IMR-90 (cell line): ENCODE data around the gene ATG7. TPM values are rescaled to one million over a fixed set of nuclear protein-coding genes. Genes with fewer than 3 reads are reported as not detected.

Source experiments
- ATAC-seq: fragments of 200-7000 bp; cut with Tn5 transposase; 2 replicates; pipeline ENCODE4 v1.9.1; 2020; ENCODE audit warnings: low read depth, mild to moderate bottlenecking, moderate library complexity
- BruUV-seq: library from RNA; stranded (reverse); fragments of 400-500 nt; replicated peaks from 2 replicates; lab custom pipeline; 2021; lab: Mats Ljungman, UMichigan
- CTCF ChIA-PET: fragments of 300-600 bp; formaldehyde crosslinking; extraction: SDS; loops from one replicate; lab custom pipeline; 2021; ENCODE audit warnings: antibody characterized with exemption; lab: Yijun Ruan, JAX
- POLR2A ChIA-PET: fragments of 300-600 bp; sonication (Branson Sonifier 250); formaldehyde crosslinking; loops from one replicate; lab custom pipeline; 2022; ENCODE audit warnings: antibody characterized with exemption; ENCODE audit not compliant: unreplicated experiment; lab: Charles Lee
- DNase-seq: peaks from one replicate; pipeline ENCODE4 v3.0.0; 2013
- H2AFZ ChIP-seq: replicated peaks from 2 replicates; pipeline ENCODE3; 2013; ENCODE audit warnings: low read length, mild to moderate bottlenecking; ENCODE audit not compliant: poor library complexity
- H2AK5ac ChIP-seq: 2 replicates; pipeline ENCODE4 v1.6.1; 2013; ENCODE audit warnings: low read depth, low read length, inconsistent platforms
- H2AK9ac ChIP-seq: replicated peaks from 2 replicates; pipeline ENCODE3; 2013; ENCODE audit warnings: mild to moderate bottlenecking, low read depth, low read length, moderate library complexity; ENCODE audit not compliant: poor library complexity
- H2BK120ac ChIP-seq: 2 replicates; pipeline ENCODE4 v1.6.1; 2013; ENCODE audit warnings: low read depth, low read length, inconsistent platforms
- H2BK15ac ChIP-seq: 3 replicates; pipeline ENCODE4 v1.6.1; 2013; ENCODE audit warnings: low read depth, low read length, inconsistent platforms
- H2BK20ac ChIP-seq: 2 replicates; pipeline ENCODE4 v1.6.1; 2013; ENCODE audit warnings: low read depth, mild to moderate bottlenecking, inconsistent platforms, low read length, moderate library complexity
- H2BK5ac ChIP-seq: 2 replicates; pipeline ENCODE4 v1.6.1; 2013; ENCODE audit warnings: mild to moderate bottlenecking, low read depth, low read length, inconsistent platforms; ENCODE audit not compliant: poor library complexity, severe bottlenecking
- H3K14ac ChIP-seq: replicated peaks from 2 replicates; pipeline ENCODE4 v1.6.1; 2013; ENCODE audit warnings: low read depth, low read length, inconsistent platforms
- H3K18ac ChIP-seq: 2 replicates; pipeline ENCODE4 v1.6.1; 2013; ENCODE audit warnings: low read depth, low read length, control low read depth
- H3K23ac ChIP-seq: 2 replicates; pipeline ENCODE4 v1.6.1; 2013; ENCODE audit warnings: low read depth, low read length, inconsistent platforms
- H3K27ac ChIP-seq: 2 replicates; pipeline ENCODE4 v1.5.1; 2013; ENCODE audit warnings: mild to moderate bottlenecking, control low read depth, low read length; ENCODE audit not compliant: insufficient read depth
- H3K27me3 ChIP-seq: 2 replicates; pipeline ENCODE4 v1.6.1; 2013; ENCODE audit warnings: low read length; ENCODE audit not compliant: control insufficient read depth, insufficient read depth
- H3K36me3 ChIP-seq: 2 replicates; pipeline ENCODE4 v1.6.1; 2013; ENCODE audit warnings: low read length, mixed read lengths; ENCODE audit not compliant: control insufficient read depth, insufficient read depth
- H3K4ac ChIP-seq: 2 replicates; pipeline ENCODE4 v1.6.1; 2013; ENCODE audit warnings: low read depth, low read length, inconsistent platforms
- H3K4me1 ChIP-seq: 2 replicates; pipeline ENCODE4 v1.6.1; 2013; ENCODE audit warnings: low read length, mixed read lengths; ENCODE audit not compliant: control insufficient read depth, insufficient read depth
- H3K4me2 ChIP-seq: 2 replicates; pipeline ENCODE4 v1.6.1; 2013; ENCODE audit warnings: low read depth, mild to moderate bottlenecking, control low read depth, low read length, moderate library complexity
- H3K4me3 ChIP-seq: 2 replicates; pipeline ENCODE4 v1.5.1; 2013; ENCODE audit warnings: low read depth, mild to moderate bottlenecking, control low read depth, low read length, moderate library complexity; ENCODE audit not compliant: insufficient read depth
- H3K56ac ChIP-seq: 2 replicates; pipeline ENCODE4 v1.6.1; 2013; ENCODE audit warnings: low read length, inconsistent platforms; ENCODE audit not compliant: insufficient read depth; ENCODE audit errors: extremely low read depth
- H3K79me1 ChIP-seq, 2 experiments: 2 replicates each; pipeline ENCODE4 v1.6.1; 2013; ENCODE audit warnings: low read length in 2 of 2, inconsistent platforms in 1 of 2, low read depth in 1 of 2
- H3K9ac ChIP-seq: 2 replicates; pipeline ENCODE4 v1.6.1; 2013; ENCODE audit warnings: low read depth, low read length, control low read depth
- H3K9me1 ChIP-seq: 2 replicates; pipeline ENCODE4 v1.6.1; 2013; ENCODE audit warnings: low read length, inconsistent platforms; ENCODE audit not compliant: insufficient read depth
- H3K9me3 ChIP-seq: 2 replicates; pipeline ENCODE4 v1.6.1; 2013; ENCODE audit warnings: low read length; ENCODE audit not compliant: control insufficient read depth, insufficient read depth
- H4K20me1 ChIP-seq: 2 replicates; pipeline ENCODE4 v1.6.1; 2013; ENCODE audit warnings: low read length, inconsistent platforms; ENCODE audit not compliant: insufficient read depth
- H4K5ac ChIP-seq: 2 replicates; pipeline ENCODE4 v1.6.1; 2013; ENCODE audit warnings: mild to moderate bottlenecking, low read depth, low read length, control low read depth
- H4K8ac ChIP-seq, 2 experiments: 2 replicates each; pipeline ENCODE4 v1.6.1; 2013; ENCODE audit warnings: low read depth in 2 of 2, low read length in 2 of 2, control low read depth in 1 of 2, inconsistent platforms in 1 of 2
- H4K91ac ChIP-seq: 2 replicates; pipeline ENCODE4 v1.6.1; 2013; ENCODE audit warnings: low read depth, low read length, inconsistent platforms; ENCODE audit not compliant: insufficient read depth
- BHLHE40 ChIP-seq: fragments of 150-350 bp; IDR thresholded peaks from 2 replicates; pipeline ENCODE4 v1.6.1; 2016; ENCODE audit warnings: mild to moderate bottlenecking, low read depth, low read length
- MXI1 ChIP-seq: IDR thresholded peaks from 2 replicates; pipeline ENCODE4 v1.6.1; 2012; ENCODE audit warnings: low read depth, mild to moderate bottlenecking, low read length, moderate library complexity, borderline replicate concordance
- RCOR1 ChIP-seq: IDR thresholded peaks from 2 replicates; pipeline ENCODE4 v1.6.1; 2012; ENCODE audit warnings: mild to moderate bottlenecking, low read length, improper control_type of control experiment; ENCODE audit not compliant: insufficient replicate concordance
- WGBS, 2 experiments: methylation state at CpG; one replicate each; pipeline versions ENCODE4 v1.1.5 to v1.1.7; 2013; ENCODE audit warnings: missing lambda C conversion rate in 2 of 2; ENCODE audit not compliant: insufficient read length in 1 of 2; ENCODE audit errors: extremely low coverage in 2 of 2; 5-methylcytosine and 5-hydroxymethylcytosine counted together
- dilution Hi-C: fragments of 300-500 bp; cut with HindIII; formaldehyde crosslinking; loops from one replicate; pipeline ENCODE4 v1.14.3; 2018; ENCODE audit warnings: low sequenced_read_pairs; ENCODE audit not compliant: unreplicated experiment
- in situ Hi-C: fragments of 300-500 bp; cut with MboI; formaldehyde crosslinking; loops from 3 replicates; pipeline ENCODE4 v1.14.3; 2019; ENCODE audit warnings: low sequenced_read_pairs, inconsistent platforms, mixed read lengths
- intact Hi-C: fragments of 100-400 bp; cut with micrococcal nuclease; formaldehyde crosslinking; loops from 2 replicates; pipeline ENCODE4 v1.10.0; 2022
- polyA plus RNA-seq, 3 experiments: library from polyadenylated mRNA; depleted of rRNA; stranded (reverse); fragments of >200 nt; gene quantifications; 2 replicates each; pipeline ENCODE4 v1.2.3, GENCODE V29; 2012; ENCODE audit warnings: low replicate concordance in 1 of 3
- total RNA-seq: library from RNA; depleted of rRNA; stranded (reverse); fragments of >200 nt; gene quantifications from 2 replicates; pipeline ENCODE4 v1.2.3, GENCODE V29; 2012

Gene ATG7
- total and polyA plus RNA-seq, 2 of the 4 experiments (the other 2 are of a cell fraction) = 15.6 to 51.4 TPM

DNA sequence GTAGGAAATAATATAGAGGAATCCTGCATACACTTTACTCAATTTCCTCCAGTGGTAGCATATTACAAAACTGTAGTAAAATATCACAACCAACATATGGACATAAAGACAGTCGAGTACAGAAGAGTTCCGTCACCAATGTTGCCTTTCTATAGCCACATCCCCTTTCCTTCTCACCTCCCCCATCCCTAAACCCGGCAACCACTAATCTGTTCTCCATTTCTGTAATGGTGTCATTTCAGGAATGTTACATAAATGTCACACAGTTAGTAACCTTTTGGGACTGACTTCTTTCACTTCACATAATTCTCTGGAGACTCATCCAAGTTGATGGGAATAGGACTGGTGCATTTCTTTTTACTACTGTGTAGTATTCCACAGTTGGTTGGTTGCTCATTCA is 41.4 kb upstream of the ATG7 start:
- Histone ChIP-seq H3K9me1 (peaks cover 7% of the 10 kb centered on the region; the same call in 1 of the 2 replicates), H2BK5ac (no peak overlapping the region), H4K8ac (no peak overlapping the region), H3K56ac (no peak overlapping the region), H4K5ac (no peak overlapping the region), H2AFZ (no peak overlapping the region), H3K9me3 (no peaks in the 10 kb centered on the region), H3K4me3 (no peak overlapping the region), H3K9ac (no peak overlapping the region), H3K79me1 (peaks cover 14 to 43% of the 10 kb centered on the region in 2 experiments), H2BK20ac (no peak overlapping the region), H2AK5ac (no peak overlapping the region), H2BK120ac (no peak overlapping the region), H3K18ac (no peak overlapping the region), H4K91ac (no peak overlapping the region), H3K27me3 (no peaks in the 10 kb centered on the region), H2BK15ac (no peak overlapping the region), H3K4me1 (peaks cover under 1% of the 10 kb centered on the region), H3K4me2 (no peak overlapping the region), H3K23ac (no peak overlapping the region), H3K36me3 (peaks cover 8% of the 10 kb centered on the region), H4K20me1 (no peaks in the 10 kb centered on the region), H3K14ac (no peak overlapping the region), H3K27ac (no peak overlapping the region), H2AK9ac (no peak overlapping the region), H3K4ac (no peak overlapping the region)
- no CpG with 5 or more reads among the region's 3 CpGs for WGBS, 2 experiments
- ChIA-PET CTCF (no interaction called here), POLR2A (no interaction called here)
- dilution Hi-C loops = no loop called here
- in situ Hi-C loops = no loop called here
- no peak for TF ChIP-seq MXI1
- TF ChIP-seq BHLHE40 = no peak
- TF ChIP-seq RCOR1 = no peak
- DNase-seq (no peak), ATAC-seq (no peak)
- no TSS peak for BruUV-seq
- intact Hi-C loops = no loop called here
